Choroid plexus epithelial cell (primary cell): ENCODE measurements around the gene TGFBR3.

Source experiments
- DNase-seq: peaks from one replicate; pipeline ENCODE4 v3.0.0-alpha.2; 2010; ENCODE audit warnings: low read depth
- H3K4me3 ChIP-seq: 2 replicates; pipeline ENCODE4 v1.5.1; 2011; ENCODE audit warnings: low read depth, mild to moderate bottlenecking, control low read depth, low read length, moderate library complexity
- TF ChIP-seq, protein P1 (sequence below): conservative IDR thresholded peaks from 2 replicates; pipeline ENCODE4 v1.5.1; 2011; ENCODE audit warnings: low read depth, mild to moderate bottlenecking, control low read depth, inconsistent platforms, low read length, moderate library complexity

The TGFBR3 gene

GRCh38 chr1:91717839-91718238, 168.1 kb downstream of the TGFBR3 start:
- no peak overlapping the region for H3K4me3 ChIP-seq
- no peak for DNase-seq
- TF ChIP-seq, protein P1, sequence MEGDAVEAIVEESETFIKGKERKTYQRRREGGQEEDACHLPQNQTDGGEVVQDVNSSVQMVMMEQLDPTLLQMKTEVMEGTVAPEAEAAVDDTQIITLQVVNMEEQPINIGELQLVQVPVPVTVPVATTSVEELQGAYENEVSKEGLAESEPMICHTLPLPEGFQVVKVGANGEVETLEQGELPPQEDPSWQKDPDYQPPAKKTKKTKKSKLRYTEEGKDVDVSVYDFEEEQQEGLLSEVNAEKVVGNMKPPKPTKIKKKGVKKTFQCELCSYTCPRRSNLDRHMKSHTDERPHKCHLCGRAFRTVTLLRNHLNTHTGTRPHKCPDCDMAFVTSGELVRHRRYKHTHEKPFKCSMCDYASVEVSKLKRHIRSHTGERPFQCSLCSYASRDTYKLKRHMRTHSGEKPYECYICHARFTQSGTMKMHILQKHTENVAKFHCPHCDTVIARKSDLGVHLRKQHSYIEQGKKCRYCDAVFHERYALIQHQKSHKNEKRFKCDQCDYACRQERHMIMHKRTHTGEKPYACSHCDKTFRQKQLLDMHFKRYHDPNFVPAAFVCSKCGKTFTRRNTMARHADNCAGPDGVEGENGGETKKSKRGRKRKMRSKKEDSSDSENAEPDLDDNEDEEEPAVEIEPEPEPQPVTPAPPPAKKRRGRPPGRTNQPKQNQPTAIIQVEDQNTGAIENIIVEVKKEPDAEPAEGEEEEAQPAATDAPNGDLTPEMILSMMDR = no peak

GRCh38 chr1:91716339-91716738, 169.6 kb downstream of the TGFBR3 start:
- no peak for DNase-seq
- H3K4me3 ChIP-seq = no peak overlapping the region
- TF ChIP-seq, protein P1 = no peak

- H3K4me3 ChIP-seq = no peak overlapping the region
- TF ChIP-seq, protein P1 = no peak
- DNase-seq = no peak
These were observed 170.4 kb downstream of the TGFBR3 start for GRCh38 chr1:91715416-91716000.

DNA sequence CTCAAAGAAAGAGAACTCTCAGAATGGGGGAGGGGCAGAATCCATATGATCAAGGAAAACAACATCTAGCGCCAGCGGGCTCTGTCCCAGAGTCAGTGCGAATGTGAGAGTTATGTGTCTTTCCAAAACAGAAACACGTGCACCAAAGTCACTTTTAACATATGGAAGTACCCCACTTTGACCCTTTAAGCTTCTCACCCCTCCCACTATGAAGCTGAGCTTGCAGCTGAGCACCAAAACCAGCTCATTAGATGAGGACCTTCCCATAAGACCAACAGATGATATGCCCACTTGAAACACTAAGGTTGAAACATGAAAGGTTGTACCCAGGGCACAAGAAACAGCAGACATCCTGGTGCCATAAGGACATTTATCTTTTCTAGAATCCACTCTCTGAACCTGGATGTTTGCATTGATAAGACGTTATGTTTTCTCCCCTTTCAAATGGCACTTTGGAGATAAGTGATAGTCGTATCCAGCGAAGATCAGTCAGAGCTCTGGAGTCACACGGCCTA, 171.0 kb downstream of the TGFBR3 start:
- TF ChIP-seq, protein P1 = no peak
- H3K4me3 ChIP-seq = no peak overlapping the region
- DNase-seq = no peak

GRCh38 chr1:91712981-91713841, 172.7 kb downstream of the TGFBR3 start:
- H3K4me3 ChIP-seq = peak overlapping the region; percentile 12
- DNase-seq = peak; percentile 91
- TF ChIP-seq, protein P1 = no peak

GRCh38 chr1:91712393-91712792, 173.6 kb downstream of the TGFBR3 start:
- DNase-seq = no peak
- no peak overlapping the region for H3K4me3 ChIP-seq
- TF ChIP-seq, protein P1 = no peak
